ENCODE measurements around the gene SFMBT2. TPM values are rescaled to one million over a fixed set of nuclear protein-coding genes. Genes with fewer than 3 reads are reported as not detected.

SFMBT2 gene
- total RNA-seq, 2 experiments from 2014 or later, result 7.9 to 8.3 TPM

DNA sequence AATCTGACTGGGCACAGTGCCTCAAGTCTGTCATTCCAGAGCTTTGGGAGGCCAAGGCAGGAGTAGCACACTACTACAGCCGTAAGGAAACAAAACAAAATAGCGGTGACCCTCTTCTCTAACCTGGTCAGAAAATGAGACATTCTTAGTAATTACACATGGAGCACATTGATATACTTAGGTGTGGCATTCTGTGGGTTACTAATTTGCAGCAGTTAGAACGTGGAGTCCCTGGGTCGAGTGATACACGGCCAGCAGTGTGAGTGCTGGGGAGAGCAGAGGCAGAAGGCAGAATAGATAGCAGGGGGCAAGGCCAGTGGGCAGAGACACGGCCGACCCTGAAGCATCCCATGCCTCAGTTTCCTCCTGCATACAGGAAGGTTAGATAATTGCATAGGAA is 28.9 kb upstream of the SFMBT2 start:
- intact Hi-C loops (cut with micrococcal nuclease; ENCODE audit: unreplicated experiment), result no loop called here
- Histone ChIP-seq H3K9me3 (ENCODE audit: low read length) (no peaks in the 10 kb centered on the region), H3K36me3 (ENCODE audit: insufficient read depth, low read length) (no peaks in the 10 kb centered on the region), H3K79me2 (ENCODE audit: insufficient read depth, low read depth, low read length) (no peaks in the 10 kb centered on the region), H3K4me2 (ENCODE audit: low read length) (no peak overlapping the region), H3K27ac (ENCODE audit: low read depth, low read length, poor library complexity, severe bottlenecking) (no peak overlapping the region), H3K9me2 (ENCODE audit: insufficient read depth, low read length) (no peaks in the 10 kb centered on the region), H3K4me1 (ENCODE audit: insufficient read depth, low read length, poor library complexity, severe bottlenecking) (peaks cover 26% of the 10 kb centered on the region), H4K20me1 (ENCODE audit: insufficient read depth, low read length) (no peaks in the 10 kb centered on the region), H2AFZ (ENCODE audit: low read length) (peak overlapping the region; percentile 35; the same call in 1 of the 2 replicates), H3K4me3 (ENCODE audit: low read depth, low read length, poor library complexity, severe bottlenecking) (no peak overlapping the region)
- DNase-seq (ENCODE audit: low spot score), result no peak
- no TSS peak for BruUV-seq (replicated peaks)
- CTCF ChIA-PET (ENCODE audit: unreplicated experiment), result no interaction called here
- POLR2A ChIA-PET, result interaction anchor here (0.6 kb wide), 1 partner anchor 29 kb away, joined by 6 read pairs; the partner anchor contains the start of gene SFMBT2
- TF ChIP-seq EZH2phosphoT487 (IDR thresholded peaks at IDR 0.05; ENCODE audit: borderline replicate concordance, low read depth, low read length), result no peak
- no peak for TF ChIP-seq CTCF (conservative IDR thresholded peaks at IDR 0.05; ENCODE audit: low read length)

- intact Hi-C loops (cut with micrococcal nuclease; ENCODE audit: unreplicated experiment), result no loop called here
- H3K9me3 ChIP-seq (ENCODE audit: low read length), result no peaks in the 10 kb centered on the region
- H4K20me1 ChIP-seq (ENCODE audit: insufficient read depth, low read length), result no peaks in the 10 kb centered on the region
- no peak overlapping the region for H3K4me3 ChIP-seq (ENCODE audit: low read depth, low read length, poor library complexity, severe bottlenecking)
- no peak overlapping the region for H3K27ac ChIP-seq (ENCODE audit: low read depth, low read length, poor library complexity, severe bottlenecking)
- ChIA-PET POLR2A (interaction anchor here (0.6 kb wide), 1 partner anchor 710 kb away, joined by 3 read pairs; no protein-coding TSS in a partner anchor), CTCF (ENCODE audit: unreplicated experiment) (no interaction called here)
- H3K4me2 ChIP-seq (ENCODE audit: low read length), result no peak overlapping the region
- no peaks in the 10 kb centered on the region for H3K79me2 ChIP-seq (ENCODE audit: insufficient read depth, low read depth, low read length)
- BruUV-seq (replicated peaks), result no TSS peak
- no peak for DNase-seq (ENCODE audit: low spot score)
- no peak overlapping the region for H2AFZ ChIP-seq (ENCODE audit: low read length)
- TF ChIP-seq CTCF (conservative IDR thresholded peaks at IDR 0.05; ENCODE audit: low read length) (no peak), EZH2phosphoT487 (IDR thresholded peaks at IDR 0.05; ENCODE audit: borderline replicate concordance, low read depth, low read length) (no peak)
- peaks cover 22% of the 10 kb centered on the region for H3K4me1 ChIP-seq (ENCODE audit: insufficient read depth, low read length, poor library complexity, severe bottlenecking)
- H3K36me3 ChIP-seq (ENCODE audit: insufficient read depth, low read length), result no peaks in the 10 kb centered on the region
- no peaks in the 10 kb centered on the region for H3K9me2 ChIP-seq (ENCODE audit: insufficient read depth, low read length)
Measured at GRCh38 chr10:7438196-7438986, 27.6 kb upstream of the SFMBT2 start.

Measured in OCI-LY7 (cell line).